AG20443 (cell line): ENCODE data around the gene ZNF600.
"Not testable (repeated sequence)": the region's sequence is repeated elsewhere in the genome, so short reads cannot be mapped to it uniquely, and the experiment has no call there.

ENCODE experiments used
- DNase-seq: peaks from one replicate; pipeline ENCODE4 v3.0.0; 2012; ENCODE audit warnings: low spot score, mixed read lengths

ZNF600 gene

GRCh38 chr19:52741951-52742485 is 44.6 kb downstream of the ZNF600 start:
- no peak for DNase-seq

DNA sequence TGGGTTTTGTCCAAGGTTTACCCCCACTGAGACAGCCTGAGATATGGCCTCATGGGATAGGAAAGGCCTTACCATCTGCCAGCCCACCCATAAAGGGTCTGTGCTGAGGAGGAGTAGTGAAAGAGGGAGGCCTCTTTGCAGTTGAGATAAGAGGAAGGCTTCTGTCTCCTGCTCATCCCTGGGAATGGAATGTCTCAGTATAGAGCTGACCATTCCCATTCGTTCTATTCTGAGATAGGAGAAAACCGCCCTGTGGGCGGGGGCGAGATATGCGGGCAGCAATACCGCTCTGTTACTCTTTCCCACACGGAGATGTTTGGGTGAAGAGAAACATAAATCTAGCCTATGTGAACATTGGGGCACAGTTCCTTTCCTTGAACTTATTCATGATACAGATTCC is 45.2 kb downstream of the ZNF600 start:
- not testable (repeated sequence) for DNase-seq

DNA sequence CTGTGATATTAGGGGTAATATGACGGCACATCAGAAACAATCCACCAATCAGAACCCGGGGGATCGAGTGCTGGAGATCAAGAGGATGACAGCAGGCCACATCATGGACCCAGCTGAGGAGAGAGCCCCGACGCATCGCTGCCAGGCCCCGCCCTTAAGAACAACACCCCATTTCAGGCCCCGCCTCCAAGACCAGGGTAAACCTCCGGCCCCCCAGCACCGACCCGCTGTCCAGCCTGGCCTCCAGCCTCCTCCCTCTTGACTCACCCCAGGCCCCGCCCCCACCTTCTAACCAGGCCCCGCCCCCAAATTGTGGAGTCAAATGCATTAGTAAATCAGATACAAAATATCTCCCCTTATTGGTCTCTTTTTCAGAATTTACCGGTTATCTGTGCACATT is 47.0 kb downstream of the ZNF600 start:
- no peak for DNase-seq

DNA sequence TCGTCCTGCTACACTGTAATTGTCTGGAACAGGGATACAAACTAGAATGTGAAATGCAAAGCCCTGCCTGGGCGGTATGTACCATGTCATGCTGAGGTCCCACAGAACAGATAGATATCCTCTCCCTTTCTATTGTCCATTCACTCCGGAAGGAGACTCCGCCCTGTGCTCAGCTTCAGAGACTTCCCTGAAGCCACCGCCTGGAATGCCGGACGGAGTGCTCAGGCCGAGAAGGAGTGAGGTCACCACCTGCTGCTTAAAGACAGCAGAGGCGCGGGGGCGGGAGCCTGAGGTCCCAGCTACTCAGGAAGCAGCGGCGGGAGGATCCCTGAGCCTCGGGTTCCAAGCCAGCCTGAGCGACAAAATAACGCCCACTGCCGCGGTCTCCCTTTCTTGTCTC is 50.9 kb downstream of the ZNF600 start:
- peak; percentile 54 for DNase-seq

DNA sequence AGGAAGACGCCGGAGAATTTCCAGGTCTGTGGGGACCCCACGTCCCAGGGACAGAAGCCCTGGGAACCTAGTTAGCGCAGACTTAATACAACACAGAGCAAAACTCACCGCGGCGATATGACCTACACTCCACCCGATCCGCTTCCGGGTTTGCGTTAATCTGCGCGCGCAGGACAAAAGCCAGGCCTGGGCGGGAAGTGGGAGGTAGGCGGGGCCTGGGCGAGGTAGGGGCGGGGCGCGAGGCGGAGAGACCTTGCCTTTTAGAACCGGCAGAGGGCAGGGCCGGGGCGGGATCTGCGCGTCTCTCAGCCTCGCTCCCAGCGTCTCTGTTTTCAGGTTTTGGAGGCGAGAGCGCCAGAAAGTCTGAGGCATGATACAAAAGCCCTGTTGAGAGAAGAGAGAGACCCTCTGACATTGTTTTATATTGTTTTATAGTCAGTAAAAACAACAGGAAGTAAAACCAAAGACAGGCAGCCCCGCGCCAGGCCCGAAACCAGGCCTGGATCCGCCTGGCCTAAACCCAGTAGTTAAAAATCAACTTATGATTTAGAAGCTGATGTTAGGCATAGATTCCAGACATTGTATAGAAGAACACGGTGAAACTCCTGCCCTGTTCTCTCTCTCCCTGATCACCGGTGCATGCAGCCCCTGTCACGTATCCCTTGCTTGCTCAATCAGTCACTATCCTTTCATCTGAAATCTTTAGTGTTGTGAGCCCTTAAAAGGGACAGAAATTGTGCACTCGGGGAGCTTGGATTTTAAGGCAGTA is 51.5 kb downstream of the ZNF600 start, which contains the start of gene ZNF611:
Gene ZNF611, minus strand, starts transcription at position 152 of the 769 bp plus-strand sequence. CDS start 19,150 bp downstream, outside the sequence.
- DNase-seq = peak; percentile 96

DNA sequence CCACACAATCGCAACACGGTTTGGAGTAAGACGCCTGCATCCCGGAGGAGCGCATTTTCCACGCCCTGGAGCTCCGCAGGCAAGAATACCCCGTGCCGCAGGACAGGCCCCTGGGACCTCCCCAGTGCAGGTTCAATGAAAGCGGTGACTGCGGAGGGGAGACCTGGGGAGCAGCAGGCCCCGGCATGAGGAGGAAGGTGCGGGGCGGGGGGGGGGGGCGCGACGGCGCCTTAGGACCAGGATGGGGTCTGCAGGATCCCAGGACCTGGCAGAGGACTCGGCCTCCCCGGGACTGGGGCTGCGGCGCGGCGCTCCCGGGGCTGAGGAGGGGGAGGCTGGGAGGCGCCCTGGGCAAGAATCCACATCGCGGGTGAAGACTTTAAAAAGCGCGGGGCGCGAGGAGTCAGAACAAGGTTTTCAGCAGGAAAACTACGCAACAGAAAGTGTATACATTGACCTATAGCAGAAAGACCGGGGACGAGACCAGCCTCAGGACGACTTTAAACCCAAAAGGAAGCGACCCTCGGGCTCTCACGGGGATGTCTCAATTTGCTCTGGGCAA is 52.2 kb downstream of the ZNF600 start:
- DNase-seq = peak; percentile 17

GRCh38 chr19:52726051-52726450 is 60.5 kb downstream of the ZNF600 start:
- DNase-seq = not testable (repeated sequence)

DNA sequence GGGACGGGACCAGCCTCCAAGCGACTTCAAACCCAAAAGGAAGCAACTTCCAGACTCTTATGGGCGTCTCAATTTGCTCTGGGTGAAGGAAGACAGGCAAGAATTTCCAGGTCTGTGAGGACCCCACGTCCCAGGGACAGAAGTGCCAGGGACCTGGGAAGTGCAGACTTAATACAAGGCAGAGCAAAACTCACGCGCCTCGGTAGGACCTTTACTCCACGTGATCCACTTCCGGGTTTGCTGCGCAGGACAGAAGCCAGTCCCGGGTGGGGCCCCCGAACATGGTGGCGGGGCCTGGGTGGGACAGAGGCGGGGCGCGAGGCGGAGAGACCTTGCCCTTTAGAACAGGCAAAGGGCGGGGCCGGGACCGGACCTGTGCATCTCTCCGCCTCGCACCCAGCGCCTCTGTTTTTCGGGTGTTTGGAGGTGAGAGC is 61.0 kb downstream of the ZNF600 start:
- DNase-seq = no peak

GRCh38 chr19:52724701-52725514 is 61.7 kb downstream of the ZNF600 start:
- no peak for DNase-seq

DNA sequence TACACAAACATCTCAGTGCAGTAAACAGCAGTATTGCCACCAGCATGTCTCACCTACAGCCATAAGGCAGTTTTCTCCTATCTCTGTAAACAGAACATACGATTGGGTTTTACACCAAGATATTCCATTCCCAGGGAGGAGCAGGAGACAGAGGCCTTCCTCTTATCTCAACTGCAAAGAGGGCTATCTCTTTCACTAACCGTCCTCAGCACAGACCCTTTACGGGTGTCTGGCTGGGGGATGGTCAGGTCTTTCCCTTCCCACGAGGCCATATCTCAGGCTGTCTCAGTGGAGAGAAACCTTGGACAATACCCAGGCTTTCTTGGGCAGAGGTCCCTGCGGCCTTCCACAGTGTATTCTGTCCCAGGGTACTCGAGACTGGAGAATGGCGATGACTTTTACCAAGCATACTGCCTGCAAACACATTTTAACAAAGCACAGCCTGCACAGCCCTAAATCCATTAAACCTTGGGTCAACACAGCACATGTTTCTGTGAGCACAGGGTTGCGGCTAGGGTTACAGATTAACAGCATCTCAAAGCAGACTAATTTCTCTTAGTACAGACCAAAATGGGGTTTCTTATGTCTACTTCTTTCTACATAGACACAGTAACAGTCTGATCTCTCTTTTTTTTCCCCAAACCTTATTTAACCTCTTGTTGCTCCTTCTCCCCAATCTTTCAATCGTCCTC is 62.5 kb downstream of the ZNF600 start:
- not testable (repeated sequence) for DNase-seq

DNA sequence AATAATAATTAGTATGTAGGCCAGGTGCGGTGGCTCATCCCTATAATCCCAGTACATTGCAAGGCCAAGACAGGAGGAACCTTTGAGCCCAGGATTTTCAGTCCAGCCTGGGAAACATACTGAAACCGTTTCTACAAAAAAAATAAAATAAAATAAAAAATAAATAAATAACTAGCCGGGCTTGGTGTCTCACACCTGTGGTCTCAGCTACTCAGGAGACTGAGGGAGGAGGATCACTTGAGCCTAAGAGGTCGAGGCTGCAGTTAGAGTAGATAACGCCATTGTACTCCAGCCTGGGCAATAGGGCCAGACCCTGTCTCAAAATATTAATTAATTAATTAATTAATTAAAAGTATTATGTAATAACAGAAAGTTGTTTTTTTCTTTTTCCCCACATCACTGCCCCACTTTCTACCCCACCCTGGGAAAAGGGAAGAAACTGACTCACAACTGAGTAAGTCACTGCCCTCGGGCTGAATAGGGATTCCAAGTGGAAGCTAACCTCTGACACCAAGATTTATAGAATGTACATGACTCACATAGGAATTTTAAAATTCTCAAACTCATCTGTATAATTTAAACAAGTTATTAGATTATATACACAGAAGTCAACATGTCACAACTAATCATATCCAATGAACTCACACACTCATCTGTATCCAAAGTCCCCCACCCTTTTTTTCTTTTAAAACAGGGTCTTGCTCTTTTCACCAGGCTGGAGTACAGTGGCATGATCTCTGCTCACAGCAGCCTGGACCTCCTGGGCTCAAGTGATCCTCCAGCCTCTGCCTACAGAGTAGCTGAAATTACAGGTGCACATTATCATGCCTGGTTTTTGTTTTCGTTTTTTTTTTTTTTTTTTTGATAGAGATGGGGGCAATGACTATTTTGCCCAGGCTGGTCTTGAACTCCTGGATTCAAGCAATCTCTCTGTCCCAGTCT is 64.3 kb downstream of the ZNF600 start:
- peak; percentile 77 for DNase-seq

DNA sequence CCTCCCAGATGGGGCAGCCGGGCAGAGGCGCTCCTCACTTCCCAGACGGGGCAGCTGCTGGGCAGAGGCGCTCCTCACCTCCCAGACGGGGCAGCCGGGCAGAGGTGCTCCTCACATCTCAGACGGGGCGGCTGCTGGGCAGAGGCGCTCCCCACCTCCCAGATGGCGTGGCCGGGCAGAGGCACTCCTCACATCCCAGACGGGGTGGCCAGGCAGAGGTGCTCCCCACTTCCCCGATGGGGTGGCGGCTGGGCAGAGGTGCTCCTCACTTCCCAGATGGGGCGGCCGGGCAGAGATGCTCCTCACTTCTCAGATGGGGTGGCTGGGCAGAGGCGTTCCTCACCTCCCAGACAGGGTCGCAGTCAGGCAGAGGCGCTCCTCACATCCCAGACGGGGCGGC is 66.0 kb downstream of the ZNF600 start:
- DNase-seq = not testable (repeated sequence)

DNA sequence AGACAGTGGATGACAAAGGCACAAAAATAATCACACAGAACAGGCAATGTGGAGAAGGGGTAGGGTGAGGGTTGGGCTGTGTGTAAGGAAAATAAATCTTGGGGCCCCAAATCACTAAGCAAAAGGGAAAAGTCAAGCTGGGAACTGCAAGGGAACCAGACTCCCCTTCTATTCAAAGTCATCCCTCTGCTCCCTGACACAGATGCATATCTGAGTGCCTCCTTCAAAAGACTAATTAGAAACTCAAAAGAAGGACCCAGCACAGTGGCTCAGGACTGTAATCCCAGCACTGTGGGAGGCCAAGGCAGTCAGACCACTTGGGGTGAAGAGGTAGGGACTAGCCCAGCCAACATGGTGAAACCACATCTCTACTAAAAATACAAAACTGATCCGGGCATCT is 70.1 kb downstream of the ZNF600 start:
- no peak for DNase-seq

DNA sequence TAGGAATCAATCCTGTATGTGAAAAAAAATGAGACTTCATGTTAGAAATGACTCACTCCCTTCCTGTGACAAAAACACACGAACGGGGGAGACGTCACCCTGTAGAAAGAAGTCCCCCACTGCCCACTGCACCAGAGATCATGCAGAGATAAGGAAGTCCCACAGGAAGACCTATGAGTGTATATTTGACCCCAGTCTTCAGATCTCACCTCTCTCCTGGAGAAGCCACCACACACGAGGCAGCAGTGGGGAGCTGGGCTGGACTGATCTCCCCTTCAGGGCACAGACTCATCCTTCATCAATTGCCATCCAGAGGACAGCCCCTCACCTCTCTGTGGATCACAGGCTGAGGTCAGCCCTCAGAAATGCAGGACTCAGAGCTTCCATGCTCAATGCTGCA is 70.7 kb downstream of the ZNF600 start:
- DNase-seq = not testable (repeated sequence)

GRCh38 chr19:52715330-52715729 is 71.3 kb downstream of the ZNF600 start:
- not testable (repeated sequence) for DNase-seq
